ENCODE measurements around the gene EMC10.

- TF ChIP-seq, protein P1, sequence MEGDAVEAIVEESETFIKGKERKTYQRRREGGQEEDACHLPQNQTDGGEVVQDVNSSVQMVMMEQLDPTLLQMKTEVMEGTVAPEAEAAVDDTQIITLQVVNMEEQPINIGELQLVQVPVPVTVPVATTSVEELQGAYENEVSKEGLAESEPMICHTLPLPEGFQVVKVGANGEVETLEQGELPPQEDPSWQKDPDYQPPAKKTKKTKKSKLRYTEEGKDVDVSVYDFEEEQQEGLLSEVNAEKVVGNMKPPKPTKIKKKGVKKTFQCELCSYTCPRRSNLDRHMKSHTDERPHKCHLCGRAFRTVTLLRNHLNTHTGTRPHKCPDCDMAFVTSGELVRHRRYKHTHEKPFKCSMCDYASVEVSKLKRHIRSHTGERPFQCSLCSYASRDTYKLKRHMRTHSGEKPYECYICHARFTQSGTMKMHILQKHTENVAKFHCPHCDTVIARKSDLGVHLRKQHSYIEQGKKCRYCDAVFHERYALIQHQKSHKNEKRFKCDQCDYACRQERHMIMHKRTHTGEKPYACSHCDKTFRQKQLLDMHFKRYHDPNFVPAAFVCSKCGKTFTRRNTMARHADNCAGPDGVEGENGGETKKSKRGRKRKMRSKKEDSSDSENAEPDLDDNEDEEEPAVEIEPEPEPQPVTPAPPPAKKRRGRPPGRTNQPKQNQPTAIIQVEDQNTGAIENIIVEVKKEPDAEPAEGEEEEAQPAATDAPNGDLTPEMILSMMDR (IDR thresholded peaks at IDR 0.05), result no peak
- no peak for TF ChIP-seq EP300 (IDR thresholded peaks at IDR 0.05)
Observed at GRCh38 chr19:50475736-50476223, 527 bp upstream of the EMC10 start.
